ENCODE measurements around the gene RNF130. TPM values are rescaled to one million over a fixed set of nuclear protein-coding genes. Genes with fewer than 3 reads are reported as not detected.

The RNF130 gene
- total RNA-seq, 1 experiment from 2014 or later, result 31.4 TPM

DNA sequence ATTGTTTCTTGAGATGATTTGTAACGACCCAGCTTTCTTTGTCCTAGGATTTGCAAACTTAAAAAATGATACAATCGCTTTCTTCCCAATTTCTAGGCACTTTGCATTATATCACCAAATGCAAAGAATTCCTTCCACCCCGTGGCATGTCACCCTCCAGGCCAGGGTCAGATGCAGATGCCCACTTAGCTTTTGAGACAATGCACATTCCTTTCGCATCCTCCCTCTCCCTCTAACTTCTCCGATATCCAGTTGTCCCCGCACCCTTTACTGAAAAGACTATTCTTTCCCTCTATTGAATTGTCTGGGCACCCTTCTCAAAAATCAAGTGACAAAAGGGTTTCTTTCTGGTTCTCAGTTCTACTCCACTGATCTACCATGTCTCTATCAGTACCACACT, 17.3 kb downstream of the RNF130 start:
- CTCF ChIA-PET, result no interaction called here
- intact Hi-C loops (cut with micrococcal nuclease; ENCODE audit: unreplicated experiment), result no loop called here
- no peaks in the 10 kb centered on the region for H3K4me1 ChIP-seq (ENCODE audit: insufficient read depth, low read length, poor library complexity, severe bottlenecking)
- H3K27me3 ChIP-seq (replicated peaks; ENCODE audit: insufficient read depth, low read depth, low read length, poor library complexity), result no peaks in the 10 kb centered on the region
- H3K9me3 ChIP-seq (ENCODE audit: low read depth, low read length, poor library complexity, severe bottlenecking), result no peaks in the 10 kb centered on the region
- TF ChIP-seq EZH2 (IDR thresholded peaks at IDR 0.05; ENCODE audit: borderline replicate concordance, low read depth, low read length, poor library complexity, severe bottlenecking), result no peak
- TF ChIP-seq, protein P1, sequence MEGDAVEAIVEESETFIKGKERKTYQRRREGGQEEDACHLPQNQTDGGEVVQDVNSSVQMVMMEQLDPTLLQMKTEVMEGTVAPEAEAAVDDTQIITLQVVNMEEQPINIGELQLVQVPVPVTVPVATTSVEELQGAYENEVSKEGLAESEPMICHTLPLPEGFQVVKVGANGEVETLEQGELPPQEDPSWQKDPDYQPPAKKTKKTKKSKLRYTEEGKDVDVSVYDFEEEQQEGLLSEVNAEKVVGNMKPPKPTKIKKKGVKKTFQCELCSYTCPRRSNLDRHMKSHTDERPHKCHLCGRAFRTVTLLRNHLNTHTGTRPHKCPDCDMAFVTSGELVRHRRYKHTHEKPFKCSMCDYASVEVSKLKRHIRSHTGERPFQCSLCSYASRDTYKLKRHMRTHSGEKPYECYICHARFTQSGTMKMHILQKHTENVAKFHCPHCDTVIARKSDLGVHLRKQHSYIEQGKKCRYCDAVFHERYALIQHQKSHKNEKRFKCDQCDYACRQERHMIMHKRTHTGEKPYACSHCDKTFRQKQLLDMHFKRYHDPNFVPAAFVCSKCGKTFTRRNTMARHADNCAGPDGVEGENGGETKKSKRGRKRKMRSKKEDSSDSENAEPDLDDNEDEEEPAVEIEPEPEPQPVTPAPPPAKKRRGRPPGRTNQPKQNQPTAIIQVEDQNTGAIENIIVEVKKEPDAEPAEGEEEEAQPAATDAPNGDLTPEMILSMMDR (conservative IDR thresholded peaks at IDR 0.05; ENCODE audit: low read depth, low read length), result no peak
- H3K36me3 ChIP-seq (ENCODE audit: insufficient read depth, low read length, poor library complexity, severe bottlenecking), result no peaks in the 10 kb centered on the region
- H3K4me3 ChIP-seq (ENCODE audit: low read depth, low read length, poor library complexity, severe bottlenecking), result no peak overlapping the region
- H3K27ac ChIP-seq (ENCODE audit: low read depth, low read length, poor library complexity, severe bottlenecking), result no peak overlapping the region
- DNase-seq (ENCODE audit: low spot score), result no peak
- POLR2A ChIA-PET (ENCODE audit: low non-redundant PET), result no interaction called here
- no TSS peak for BruUV-seq (replicated peaks)

DNA sequence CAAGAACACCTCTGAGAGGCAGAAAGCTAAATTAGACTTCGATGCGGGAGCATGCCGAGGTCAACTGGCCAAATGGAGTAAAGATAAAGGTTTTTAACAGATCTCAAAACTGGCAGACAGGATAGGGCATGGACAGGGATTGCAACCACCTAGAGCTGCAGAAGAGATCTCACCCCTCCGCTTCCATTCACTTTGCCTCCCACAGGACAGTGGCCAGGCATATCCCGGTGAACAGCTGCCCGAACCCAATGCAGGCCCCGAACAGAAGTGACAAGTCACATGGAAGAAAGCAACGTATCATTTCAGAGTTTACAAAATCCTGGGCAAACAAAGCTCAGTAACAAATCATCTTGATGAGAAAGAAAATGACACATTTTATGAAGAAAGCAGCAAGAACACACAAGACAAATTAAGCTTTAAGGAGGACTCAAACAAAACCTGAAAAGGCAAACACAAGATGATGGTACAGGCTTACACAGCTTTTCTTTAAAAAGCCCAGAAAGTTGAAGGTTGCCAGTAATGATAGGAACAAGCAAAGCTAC, 18.4 kb downstream of the RNF130 start:
- Histone ChIP-seq H3K36me3 (ENCODE audit: insufficient read depth, low read length, poor library complexity, severe bottlenecking) (no peaks in the 10 kb centered on the region), H3K27ac (ENCODE audit: low read depth, low read length, poor library complexity, severe bottlenecking) (no peak overlapping the region), H3K27me3 (replicated peaks; ENCODE audit: insufficient read depth, low read depth, low read length, poor library complexity) (no peaks in the 10 kb centered on the region), H3K9me3 (ENCODE audit: low read depth, low read length, poor library complexity, severe bottlenecking) (no peaks in the 10 kb centered on the region), H3K4me1 (ENCODE audit: insufficient read depth, low read length, poor library complexity, severe bottlenecking) (no peaks in the 10 kb centered on the region), H3K4me3 (ENCODE audit: low read depth, low read length, poor library complexity, severe bottlenecking) (no peak overlapping the region)
- TF ChIP-seq EZH2 (IDR thresholded peaks at IDR 0.05; ENCODE audit: borderline replicate concordance, low read depth, low read length, poor library complexity, severe bottlenecking), result no peak
- TF ChIP-seq, protein P1 (conservative IDR thresholded peaks at IDR 0.05; ENCODE audit: low read depth, low read length), result no peak
- no TSS peak for BruUV-seq (replicated peaks)
- CTCF ChIA-PET, result interaction anchor here (0.7 kb wide), 1 partner anchor 17 kb away, joined by 4 read pairs; no protein-coding TSS in a partner anchor
- no peak for DNase-seq (ENCODE audit: low spot score)
- intact Hi-C loops (cut with micrococcal nuclease; ENCODE audit: unreplicated experiment), result no loop called here
- POLR2A ChIA-PET (ENCODE audit: low non-redundant PET), result no interaction called here

DNA sequence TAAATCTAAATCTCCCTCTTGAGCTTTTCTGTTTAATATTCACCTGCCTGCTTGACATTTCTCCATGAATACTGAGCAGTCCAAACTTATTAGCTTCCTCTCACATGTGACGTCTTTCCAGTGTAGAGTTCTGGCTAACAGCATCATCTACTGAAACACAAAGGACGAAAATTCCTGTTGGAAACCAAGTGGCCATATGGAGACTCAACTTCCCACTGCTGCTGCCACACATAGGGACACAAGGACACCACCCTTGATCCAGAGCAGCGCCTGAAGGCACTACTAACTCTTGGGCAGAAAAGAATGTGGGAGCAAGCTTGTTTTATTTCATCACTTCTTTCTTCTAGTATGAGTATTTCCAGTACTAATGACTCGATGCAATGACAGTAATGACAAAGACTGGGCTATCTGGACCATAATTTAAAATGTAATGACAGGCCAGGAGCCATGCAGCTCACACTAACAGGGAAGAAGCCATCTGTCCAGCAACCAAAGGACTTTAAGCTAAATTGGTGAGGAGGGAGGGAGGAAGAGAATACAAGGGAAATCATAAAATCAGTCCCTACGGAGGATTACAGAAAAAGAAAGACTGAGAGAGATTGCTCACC, 19.2 kb downstream of the RNF130 start:
- Histone ChIP-seq H3K9me3 (ENCODE audit: low read depth, low read length, poor library complexity, severe bottlenecking) (no peaks in the 10 kb centered on the region), H3K36me3 (ENCODE audit: insufficient read depth, low read length, poor library complexity, severe bottlenecking) (no peaks in the 10 kb centered on the region), H3K4me1 (ENCODE audit: insufficient read depth, low read length, poor library complexity, severe bottlenecking) (no peaks in the 10 kb centered on the region), H3K4me3 (ENCODE audit: low read depth, low read length, poor library complexity, severe bottlenecking) (no peak overlapping the region), H3K27me3 (replicated peaks; ENCODE audit: insufficient read depth, low read depth, low read length, poor library complexity) (no peaks in the 10 kb centered on the region), H3K27ac (ENCODE audit: low read depth, low read length, poor library complexity, severe bottlenecking) (no peak overlapping the region)
- ChIA-PET POLR2A (ENCODE audit: low non-redundant PET) (no interaction called here), CTCF (no interaction called here)
- intact Hi-C loops (cut with micrococcal nuclease; ENCODE audit: unreplicated experiment), result no loop called here
- TF ChIP-seq EZH2 (IDR thresholded peaks at IDR 0.05; ENCODE audit: borderline replicate concordance, low read depth, low read length, poor library complexity, severe bottlenecking), result no peak
- TF ChIP-seq, protein P1 (conservative IDR thresholded peaks at IDR 0.05; ENCODE audit: low read depth, low read length), result no peak
- no peak for DNase-seq (ENCODE audit: low spot score)
- BruUV-seq (replicated peaks), result no TSS peak

Measured in A673 (cell line).